Measurements from ENCODE around the gene RXFP2. TPM values are rescaled to one million over a fixed set of nuclear protein-coding genes. Genes with fewer than 3 reads are reported as not detected.

Gene RXFP2
- total and polyA plus RNA-seq, 2 donors (not counting 3 experiments of a cell fraction or from before 2014, with no cell fraction given): not detected

- dilution Hi-C loops (cut with MboI; ENCODE audit: extremely low pct_ligation_motif_present, low sequenced_read_pairs): no loop called here
- CTCF ChIA-PET: interaction anchor here (0.6 to 9.6 kb wide), 12 partner anchors 8 to 506 kb away, joined by 3 to 244 read pairs (median 12); no protein-coding TSS in a partner anchor
Measured at GRCh38 chr13:31742097-31742734, 2.9 kb downstream of the RXFP2 start.

More at GRCh38 chr13:31742097-31742734, 2.9 kb downstream of the RXFP2 start:
- no peaks in the 10 kb centered on the region for H3K9me3 ChIP-seq (replicated peaks; ENCODE audit: control insufficient read depth, insufficient read depth, low read length)
- H3K79me2 ChIP-seq (ENCODE audit: control insufficient read depth, insufficient read depth, low read length): no peaks in the 10 kb centered on the region
- no peaks in the 10 kb centered on the region for H3K36me3 ChIP-seq (ENCODE audit: control insufficient read depth in 2 of 2, extremely low read depth in 1 of 2, insufficient read depth in 2 of 2, low read length in 2 of 2)
- intact Hi-C loops (cut with micrococcal nuclease): loop anchor here (1.0 to 2.0 kb wide), 5 partner anchors 55 to 506 kb away; no protein-coding TSS in a partner anchor
- FAIRE-seq (peak; percentile 66), DNase-seq (ENCODE audit: low read depth, low spot score) (peak; percentile 64)
- POLR2A ChIA-PET: no interaction called here
- no peak overlapping the region for H3K4me3 ChIP-seq (replicated peaks in 1 of 3; ENCODE audit: insufficient read depth in 1 of 3, low read depth in 1 of 3, low read length in 3 of 3)
- peak overlapping the region; percentile 62 for H2AFZ ChIP-seq (ENCODE audit: low read depth, low read length)
- no peaks in the 10 kb centered on the region for H4K20me1 ChIP-seq (replicated peaks; ENCODE audit: control insufficient read depth, extremely low read depth, insufficient read depth, low read length)
- no TSS peak for BruUV-seq (replicated peaks)
- H3K9ac ChIP-seq (replicated peaks; ENCODE audit: extremely low read depth, insufficient read depth, low read length): no peak overlapping the region
- H3K4me2 ChIP-seq (ENCODE audit: insufficient read depth, low read length): no peak overlapping the region
- no peaks in the 10 kb centered on the region for H3K4me1 ChIP-seq (ENCODE audit: control insufficient read depth, extremely low read depth, insufficient read depth, low read length)
- peaks cover 0 to 2% of the 10 kb centered on the region in 2 experiments for H3K27me3 ChIP-seq (ENCODE audit: control insufficient read depth in 2 of 2, insufficient read depth in 2 of 2, low read length in 2 of 2)
- no peak overlapping the region for H3K27ac ChIP-seq (ENCODE audit: insufficient read depth, low read depth, low read length)
- no peak for TF ChIP-seq POLR2A (IDR thresholded peaks at IDR 0.05; ENCODE audit: low read depth, low read length)
- no peak for TF ChIP-seq POLR2AphosphoS5 (IDR thresholded peaks at IDR 0.05; ENCODE audit: insufficient read depth, low read depth, low read length)
- TF ChIP-seq FOS (IDR thresholded peaks at IDR 0.05; ENCODE audit: borderline replicate concordance, insufficient read depth, low read length): no peak
- TF ChIP-seq MYC (IDR thresholded peaks at IDR 0.05; ENCODE audit: low read depth, low read length): no peak
- no peak for TF ChIP-seq JUN (IDR thresholded peaks at IDR 0.05; ENCODE audit: borderline replicate concordance, insufficient read depth, insufficient read length, low read depth)
- peak; percentile 88 to 95 for TF ChIP-seq CTCF (IDR thresholded peaks at IDR 0.05; ENCODE audit: extremely low read depth in 1 of 2, insufficient read depth in 1 of 2, low read depth in 1 of 2, low read length in 2 of 2)
- TF ChIP-seq MAX (IDR thresholded peaks at IDR 0.05; ENCODE audit: insufficient read depth, insufficient read length): no peak
- H3K9me1 ChIP-seq (replicated peaks; ENCODE audit: control insufficient read depth, extremely low read depth, insufficient read depth, low read length): no peaks in the 10 kb centered on the region

Data from endothelial cell of umbilical vein (primary cell).